WI38 (cell line): ENCODE results near the gene PPIL6.
A peak's percentile ranks its signal among the peaks of the same experiment; 100 is the strongest.

Source experiments
- H3K4me3 ChIP-seq: 2 replicates; pipeline ENCODE4 v1.5.1; 2011; ENCODE audit warnings: low read depth, mild to moderate bottlenecking, control low read depth, low read length
- CTCF ChIP-seq: IDR thresholded peaks from 2 replicates; pipeline ENCODE4 v1.5.1; 2012; ENCODE audit warnings: low read depth, mild to moderate bottlenecking, control low read depth, low read length

PPIL6 gene

GRCh38 chr6:109482905-109483734 lies 42.7 kb upstream of the PPIL6 start, which contains the start of gene ZBTB24:
Gene ZBTB24, minus strand, starts transcription at chr6:109483219. Its CDS starts 1,193 bp downstream, at chr6:109482026.
- H3K4me3 ChIP-seq = peak within 1 kb of the TSS; percentile 86
- no peak for TF ChIP-seq CTCF

- no peak overlapping the region for H3K4me3 ChIP-seq
- TF ChIP-seq CTCF = no peak
Observed at GRCh38 chr6:109480993-109481480, 40.6 kb upstream of the PPIL6 start.

GRCh38 chr6:109478841-109479624 lies 38.6 kb upstream of the PPIL6 start:
- no peak for TF ChIP-seq CTCF
- H3K4me3 ChIP-seq = no peak overlapping the region

- no peak overlapping the region for H3K4me3 ChIP-seq
- TF ChIP-seq CTCF = no peak
Observed at GRCh38 chr6:109478222-109478805, 37.9 kb upstream of the PPIL6 start.

- TF ChIP-seq CTCF = no peak
- H3K4me3 ChIP-seq = no peak overlapping the region
Observed at GRCh38 chr6:109477725-109478124, 37.3 kb upstream of the PPIL6 start.

- H3K4me3 ChIP-seq = no peak overlapping the region
- no peak for TF ChIP-seq CTCF
Observed at GRCh38 chr6:109477184-109477583, 36.8 kb upstream of the PPIL6 start.

- no peak for TF ChIP-seq CTCF
- no peak overlapping the region for H3K4me3 ChIP-seq
Observed at GRCh38 chr6:109475625-109476024, 35.2 kb upstream of the PPIL6 start.
